Myocyte (in vitro differentiated cells): ENCODE data around the gene MALL. TPM values are rescaled to one million over a fixed set of nuclear protein-coding genes. Genes with fewer than 3 reads are reported as not detected.
A peak's percentile ranks its signal among the peaks of the same experiment; 100 is the strongest.
"Not testable (repeated sequence)": the region's sequence is repeated elsewhere in the genome, so short reads cannot be mapped to it uniquely, and the experiment has no call there.

Experiments
- DNase-seq: peaks from one replicate; pipeline ENCODE4 v3.0.0-alpha.2; 2012; ENCODE audit warnings: low read depth
- polyA plus RNA-seq: library from polyadenylated mRNA; unstranded; fragments of >200 nt; gene quantifications from one replicate; pipeline ENCODE4 v1.2.1, GENCODE V29; 2012; ENCODE audit warnings: missing spikeins
- total RNA-seq: library from RNA; depleted of rRNA; stranded (reverse); fragments of >200 nt; gene quantifications from 2 replicates; pipeline ENCODE4 v1.2.3, GENCODE V29; 2014

Gene MALL
- 0.16 TPM in 1 of 2 replicates, not detected in the other for total RNA-seq
- polyA plus RNA-seq: 0.15 TPM

DNA sequence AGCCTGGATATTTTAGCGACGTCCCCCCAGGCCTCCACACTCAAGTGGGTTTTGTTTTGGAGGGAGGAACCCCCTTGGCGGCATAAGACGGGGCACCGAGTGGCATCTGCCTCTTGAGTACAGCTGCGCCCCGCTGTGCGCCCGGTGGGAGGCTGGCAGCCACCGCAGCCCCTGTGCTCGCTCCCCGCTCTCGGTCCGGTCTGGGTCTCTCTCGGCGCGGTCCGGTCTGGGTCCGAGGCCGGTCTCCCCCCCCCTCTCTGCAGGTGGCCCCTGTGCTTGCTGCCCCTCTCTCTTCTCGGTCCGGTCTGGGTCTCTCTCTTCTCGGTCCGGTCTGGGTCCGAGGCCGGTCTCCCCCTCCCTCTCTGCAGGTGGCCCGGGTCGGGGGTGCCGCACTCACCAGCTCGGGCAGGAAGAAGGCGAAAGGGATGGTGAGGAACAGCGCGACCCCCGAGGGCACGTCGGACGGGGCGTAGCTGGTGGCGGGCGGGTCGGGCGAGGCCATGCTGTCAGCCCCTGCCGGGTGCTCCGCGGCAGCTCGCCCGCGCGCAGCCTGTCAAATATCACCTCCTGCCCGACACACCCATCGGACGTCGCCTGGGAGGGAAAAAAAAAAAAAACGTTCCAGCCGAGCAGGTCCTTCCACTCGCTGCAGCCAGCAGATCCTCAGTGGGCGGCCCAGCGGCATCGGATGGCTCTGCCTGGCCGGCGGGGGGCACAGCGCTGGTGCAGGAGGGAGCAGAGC is at the start of gene MALL:
TSS of gene MALL (minus strand) at position 532 of the 742 bp plus-strand sequence. CDS start at position 502, 30 bp downstream.
- DNase-seq: no peak

DNA sequence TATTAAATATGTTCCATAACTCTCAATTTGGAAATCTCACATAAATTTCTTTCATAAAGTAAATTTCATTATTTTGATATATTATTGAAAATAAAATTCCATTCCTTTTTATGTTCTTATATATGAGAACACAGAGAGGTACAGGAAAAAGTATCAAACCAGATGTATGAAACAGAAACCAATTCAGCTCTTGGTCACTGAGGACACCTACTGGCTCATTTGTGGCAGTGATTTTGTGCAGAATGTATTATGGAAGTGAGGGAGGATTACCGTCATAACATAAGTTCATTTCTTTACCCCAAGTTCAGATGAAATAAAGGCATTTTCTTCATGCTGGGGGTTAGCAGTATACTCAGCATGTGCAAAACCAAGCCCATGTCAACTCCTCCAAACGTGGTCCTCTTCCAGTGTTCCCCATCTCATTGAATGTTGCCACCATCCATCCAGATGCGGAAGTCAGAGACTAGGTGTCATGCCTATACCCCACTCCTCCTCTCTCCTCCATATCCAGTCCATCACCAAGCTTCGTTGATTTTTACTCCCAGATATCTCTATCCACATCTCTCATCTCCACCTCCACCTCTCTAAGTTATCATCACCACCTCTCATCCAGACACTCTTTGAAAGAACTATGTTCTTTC is 41.7 kb upstream of the MALL start:
- DNase-seq: peak; percentile 68

DNA sequence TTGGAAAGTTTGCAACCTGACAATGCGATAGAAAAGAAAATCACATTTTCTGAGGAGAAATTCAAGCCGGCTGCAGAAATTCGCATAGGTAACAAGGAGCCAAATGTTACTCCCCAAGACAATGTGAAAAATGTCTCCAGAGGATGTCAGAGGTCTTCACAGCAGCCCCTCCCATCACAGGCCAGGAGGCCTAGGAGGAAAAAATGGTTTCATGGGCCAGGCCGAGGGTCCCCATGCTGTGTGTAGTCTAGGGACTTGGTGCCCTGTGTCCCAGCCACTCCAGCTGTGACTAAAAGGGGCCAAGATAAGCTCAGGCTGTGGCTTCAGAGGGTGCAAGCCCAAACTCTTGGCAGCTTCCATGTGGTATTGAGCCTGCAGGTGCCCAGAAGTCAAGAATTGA is 39.2 kb upstream of the MALL start:
- not testable (repeated sequence) for DNase-seq

DNA sequence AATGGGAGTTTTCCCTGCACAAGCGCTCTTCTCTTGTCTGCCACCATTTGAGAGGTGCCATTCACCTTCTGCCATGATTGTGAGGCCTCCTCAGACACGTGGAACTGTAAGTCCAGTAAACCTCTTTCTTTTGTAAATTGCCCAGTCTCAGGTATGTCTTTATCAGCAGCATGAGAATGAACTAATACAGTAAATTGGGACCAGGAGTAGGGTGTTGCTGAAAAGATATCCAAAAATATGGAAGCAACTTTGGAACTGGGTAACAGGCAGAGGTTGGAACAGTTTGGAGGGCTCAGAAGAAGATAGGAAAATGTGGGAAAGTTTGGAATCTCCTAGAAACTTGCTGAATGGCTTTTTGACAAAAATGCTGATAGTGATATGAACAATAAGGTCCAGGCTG is 38.6 kb upstream of the MALL start:
- not testable (repeated sequence) for DNase-seq

DNA sequence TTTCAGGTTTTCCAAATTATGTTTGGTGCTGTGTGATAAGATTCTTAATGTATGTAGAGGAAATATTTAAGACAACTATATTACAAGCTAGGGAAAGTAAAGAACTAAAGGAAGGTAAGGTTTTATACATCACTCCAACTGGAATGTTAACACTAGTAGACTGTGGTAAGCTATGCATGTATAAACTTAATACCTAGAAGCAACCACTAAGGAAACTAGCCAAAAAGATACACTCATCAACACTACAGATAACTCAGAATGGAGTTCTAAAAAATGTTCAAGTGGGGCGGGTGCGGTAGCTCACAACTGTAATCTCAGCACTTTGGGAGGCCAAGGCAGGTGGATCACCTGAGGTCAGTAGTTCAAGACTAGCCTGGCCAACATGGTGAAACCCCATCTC is 37.8 kb upstream of the MALL start:
- no peak for DNase-seq

DNA sequence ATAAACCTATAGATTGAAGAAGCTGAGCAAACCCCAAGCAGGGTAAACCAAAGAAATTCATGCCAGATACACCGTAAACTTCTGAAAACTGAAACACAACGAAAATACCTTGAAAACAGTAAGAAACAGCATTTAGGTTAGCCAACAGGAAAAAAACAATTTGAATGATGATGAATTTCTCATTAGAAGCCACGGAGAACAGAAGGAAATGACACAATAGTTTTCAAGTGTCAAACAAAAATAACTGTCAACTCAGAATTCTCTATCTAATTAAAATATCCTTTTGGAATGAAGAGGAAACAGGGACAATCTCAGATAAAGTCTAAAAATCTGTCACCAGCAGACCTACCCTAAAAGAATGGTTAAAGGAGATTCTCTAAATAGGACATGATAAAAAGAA is 37.3 kb upstream of the MALL start:
- DNase-seq: no peak

DNA sequence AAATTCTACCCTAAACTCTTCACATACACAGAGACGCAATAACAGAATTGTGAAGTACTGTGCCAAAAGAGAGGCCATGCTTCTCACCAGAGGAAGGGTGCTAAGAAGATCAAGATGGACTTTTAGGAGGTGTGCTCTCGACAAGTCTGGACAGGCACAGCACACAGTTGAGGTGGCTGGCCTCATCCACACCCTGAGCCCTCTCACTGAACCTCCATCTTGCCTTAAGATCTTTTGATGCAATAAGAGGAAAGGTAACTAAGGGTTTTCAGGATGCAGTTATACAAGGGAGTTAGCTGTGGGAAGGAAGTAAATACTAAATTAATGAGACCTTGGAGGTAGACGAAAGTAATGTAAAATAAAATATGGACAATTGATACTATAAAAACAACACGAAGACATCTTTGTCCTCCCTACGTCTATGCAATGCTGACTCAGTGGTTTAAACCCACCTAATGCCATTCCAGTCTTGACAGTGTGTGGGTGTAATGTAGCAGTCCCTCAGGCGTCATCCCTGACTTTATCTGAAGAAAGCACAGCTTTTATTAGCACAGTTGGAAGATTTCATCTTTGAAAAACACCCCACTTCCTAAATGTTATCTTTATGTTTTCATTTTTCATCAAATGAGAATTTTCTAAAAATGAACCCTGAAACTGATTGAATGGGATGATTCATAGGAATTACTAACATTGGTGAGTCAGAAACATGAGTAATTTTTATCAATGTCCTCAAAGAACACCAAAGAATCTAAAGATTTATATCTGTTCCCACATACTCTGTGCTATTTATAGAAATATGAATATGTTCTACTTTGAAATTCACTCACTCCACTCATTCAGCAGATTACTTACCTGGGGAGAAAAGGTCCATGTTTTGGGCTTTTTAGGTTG is 34.0 kb upstream of the MALL start:
- peak; percentile 10 for DNase-seq

DNA sequence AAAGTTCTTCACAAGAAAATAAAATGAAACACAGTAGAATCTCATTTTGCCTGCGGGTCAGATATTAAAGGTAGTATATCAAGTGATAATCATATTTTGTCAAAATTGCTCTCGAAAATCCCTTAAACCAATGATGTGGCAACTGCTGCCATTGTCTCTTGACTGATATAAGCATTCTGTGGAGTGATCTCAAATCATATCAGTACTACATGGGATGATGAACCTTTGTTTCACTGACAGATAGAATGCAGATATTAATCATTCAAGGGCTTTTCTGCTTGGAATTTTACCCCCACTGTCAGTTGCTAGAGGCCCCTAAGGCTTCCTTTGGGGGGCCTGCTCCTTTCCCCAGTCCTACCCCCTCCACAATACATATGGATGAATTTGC is 31.3 kb upstream of the MALL start:
- DNase-seq: no peak

DNA sequence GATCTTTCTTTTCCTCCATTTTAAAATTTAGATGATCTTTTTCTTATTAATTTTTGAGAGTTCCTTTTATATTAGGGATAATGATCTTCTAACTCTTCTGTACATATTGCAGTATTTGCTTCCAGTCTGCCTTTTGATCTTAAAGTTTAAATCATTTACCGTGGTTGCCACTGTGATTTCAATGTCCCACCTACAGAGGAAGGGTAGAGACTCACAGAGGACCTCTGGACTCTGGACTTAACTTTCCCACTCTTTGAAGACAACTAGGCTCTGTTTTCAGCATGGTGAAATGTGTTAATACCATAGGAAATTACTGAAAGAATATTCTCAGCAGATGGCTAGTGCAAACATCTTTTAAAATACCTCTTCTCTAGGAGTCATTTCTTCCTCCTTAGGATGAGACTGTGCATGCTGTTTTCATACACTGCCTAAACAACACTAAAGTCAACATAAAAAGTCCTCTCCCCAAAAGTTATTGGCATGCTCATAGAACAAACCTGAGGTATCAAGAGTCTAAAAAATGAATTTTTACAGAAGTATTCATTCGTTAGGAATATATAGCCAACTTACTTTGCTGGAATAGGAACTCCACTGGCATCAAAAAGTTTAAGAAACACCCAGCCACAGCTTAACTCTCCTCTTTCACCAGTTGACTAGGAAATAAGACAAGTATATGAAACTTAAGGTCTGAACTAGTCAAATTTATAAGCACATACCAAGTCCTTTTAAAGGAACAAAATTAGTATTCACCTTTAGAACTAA is 30.7 kb upstream of the MALL start:
- DNase-seq: no peak

DNA sequence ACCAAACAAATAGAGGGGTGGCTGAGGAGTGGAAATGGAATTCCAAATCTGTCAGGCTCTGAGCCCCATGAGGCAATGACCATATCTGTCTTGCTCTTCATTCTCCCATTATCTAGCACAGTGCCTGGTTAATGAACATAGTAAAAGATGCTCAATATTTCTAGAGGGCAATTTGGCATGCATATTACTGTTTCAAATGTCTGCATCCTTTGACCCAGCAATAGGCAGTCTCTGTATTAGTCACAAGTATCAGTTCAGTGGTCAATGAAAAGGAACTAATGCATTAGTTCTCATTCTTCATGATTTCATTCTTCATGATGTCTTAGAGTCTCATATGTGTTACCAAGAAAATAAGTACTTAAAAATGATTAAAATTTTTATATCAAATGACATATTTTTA is 28.4 kb upstream of the MALL start:
- no peak for DNase-seq

DNA sequence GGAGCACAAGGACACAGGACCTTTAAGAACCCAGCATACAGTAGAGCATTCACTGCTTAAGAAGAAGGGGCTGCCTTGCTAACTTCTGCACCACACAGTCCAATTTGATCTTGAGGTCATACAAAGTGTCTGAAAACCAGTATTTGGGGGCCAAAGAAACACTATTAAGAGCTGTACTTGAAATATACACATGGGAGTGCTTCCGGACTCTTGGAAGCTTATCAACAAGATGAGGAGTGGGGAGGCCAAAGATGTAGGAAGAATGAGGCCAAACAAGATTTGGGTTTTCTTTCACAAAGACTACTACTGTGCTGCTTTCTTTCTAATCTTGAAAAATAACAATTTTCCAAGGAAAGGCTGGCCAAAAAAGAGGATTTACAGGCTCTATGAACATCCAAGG is 24.8 kb upstream of the MALL start:
- DNase-seq: no peak

DNA sequence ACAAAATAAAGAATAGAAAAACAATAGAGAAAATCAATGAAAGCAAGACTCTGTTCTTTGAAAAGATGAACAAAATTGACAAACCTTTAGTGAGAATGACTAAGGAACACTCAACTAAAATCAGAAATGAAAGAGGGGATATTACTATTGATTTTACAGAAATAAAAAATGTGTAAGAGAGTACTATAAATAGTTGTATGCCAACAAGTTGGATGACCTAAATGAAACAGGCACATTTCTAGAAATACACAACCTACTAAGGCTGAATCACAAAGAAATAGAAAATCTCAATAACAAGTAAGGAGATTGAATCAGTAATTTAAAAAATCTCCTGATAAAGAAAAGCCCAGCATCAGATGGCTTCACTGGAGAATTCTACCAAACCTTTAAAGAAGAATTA is 18.4 kb upstream of the MALL start:
- no peak for DNase-seq

DNA sequence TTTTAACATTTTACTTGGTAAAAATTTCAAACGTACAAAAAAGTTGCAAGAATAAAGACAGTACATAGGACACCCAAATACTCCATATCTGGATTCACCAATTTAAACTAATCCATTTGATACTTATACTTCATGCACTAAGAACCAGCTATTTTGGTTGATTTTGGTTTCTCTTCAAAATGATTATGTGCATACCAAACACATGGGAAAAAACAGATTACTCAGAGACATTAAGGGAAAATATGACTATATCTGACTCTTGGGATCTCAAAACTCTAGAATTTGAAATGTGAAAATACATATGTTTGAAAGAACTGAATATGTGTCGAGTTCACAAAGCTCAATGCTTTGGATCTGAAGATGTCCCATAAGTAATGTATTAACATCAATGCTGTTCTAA is 15.5 kb upstream of the MALL start:
- no peak for DNase-seq

DNA sequence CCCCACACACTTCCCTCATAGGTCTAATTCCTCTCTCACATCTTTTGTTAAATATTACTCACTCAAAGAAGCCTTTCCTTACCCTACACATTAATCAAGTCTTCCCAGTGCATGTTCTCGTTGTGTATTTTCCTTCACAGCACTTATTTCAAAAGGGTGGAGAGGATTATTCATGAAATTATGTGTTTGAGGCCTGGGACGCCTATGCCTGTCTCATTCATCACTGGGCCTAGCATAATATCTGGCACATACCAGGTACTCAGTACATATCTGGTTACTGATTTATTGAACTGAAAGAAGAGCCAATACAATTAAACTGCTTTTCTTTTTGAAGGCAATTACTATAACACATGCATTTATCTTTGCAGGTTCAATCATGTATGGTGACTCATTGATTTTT is 15.1 kb upstream of the MALL start:
- DNase-seq: no peak

DNA sequence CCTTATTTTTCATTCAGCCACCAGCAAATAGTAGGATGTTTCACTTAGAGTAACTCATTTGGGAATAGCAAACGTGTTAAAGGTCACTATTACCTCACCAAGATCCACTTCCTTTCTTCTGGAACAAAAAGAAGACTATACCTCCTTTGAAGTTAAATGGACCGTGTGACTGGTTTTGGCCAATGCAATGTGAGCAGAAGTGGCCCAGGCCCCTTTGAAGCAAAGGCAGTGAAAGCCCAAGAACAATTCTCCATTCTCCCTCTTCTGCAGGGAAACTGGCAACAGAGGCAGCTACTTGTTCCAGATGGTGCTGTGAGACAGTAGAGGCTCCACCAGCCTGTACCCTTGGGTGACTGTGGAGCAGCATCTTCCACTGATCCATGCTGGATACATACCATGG is 11.3 kb upstream of the MALL start:
- no peak for DNase-seq

DNA sequence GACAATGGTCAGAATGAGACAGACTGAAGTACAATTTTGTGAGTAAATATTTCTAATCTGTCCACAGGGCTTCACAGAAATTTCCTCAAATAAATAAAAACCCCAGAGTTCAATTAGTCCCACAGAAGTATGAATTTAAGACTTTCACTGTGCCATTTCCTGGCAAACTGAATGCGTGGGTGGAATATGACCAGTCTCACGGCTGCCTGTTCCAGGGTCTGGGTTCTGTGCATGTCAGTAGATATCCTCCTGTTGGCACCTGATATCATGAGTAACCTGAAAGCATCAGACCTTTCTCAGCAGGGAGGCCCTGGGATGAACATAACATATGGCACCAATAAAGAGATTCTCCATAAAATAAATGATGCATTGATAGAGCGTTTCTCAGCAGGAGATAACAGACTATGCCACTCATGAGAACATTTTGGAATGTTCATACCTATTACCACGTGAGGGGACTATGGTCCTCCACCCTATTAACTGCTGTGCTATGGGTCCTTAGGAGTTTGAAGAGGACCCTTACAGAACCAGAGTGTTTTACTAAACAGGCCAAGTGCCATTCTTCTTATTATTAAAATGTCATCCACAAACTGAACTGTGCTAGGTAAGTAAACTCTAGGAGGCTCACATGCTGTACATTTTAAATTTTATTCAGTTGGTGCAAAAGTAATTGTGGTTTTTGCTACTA is 10.6 kb upstream of the MALL start:
- no peak for DNase-seq

DNA sequence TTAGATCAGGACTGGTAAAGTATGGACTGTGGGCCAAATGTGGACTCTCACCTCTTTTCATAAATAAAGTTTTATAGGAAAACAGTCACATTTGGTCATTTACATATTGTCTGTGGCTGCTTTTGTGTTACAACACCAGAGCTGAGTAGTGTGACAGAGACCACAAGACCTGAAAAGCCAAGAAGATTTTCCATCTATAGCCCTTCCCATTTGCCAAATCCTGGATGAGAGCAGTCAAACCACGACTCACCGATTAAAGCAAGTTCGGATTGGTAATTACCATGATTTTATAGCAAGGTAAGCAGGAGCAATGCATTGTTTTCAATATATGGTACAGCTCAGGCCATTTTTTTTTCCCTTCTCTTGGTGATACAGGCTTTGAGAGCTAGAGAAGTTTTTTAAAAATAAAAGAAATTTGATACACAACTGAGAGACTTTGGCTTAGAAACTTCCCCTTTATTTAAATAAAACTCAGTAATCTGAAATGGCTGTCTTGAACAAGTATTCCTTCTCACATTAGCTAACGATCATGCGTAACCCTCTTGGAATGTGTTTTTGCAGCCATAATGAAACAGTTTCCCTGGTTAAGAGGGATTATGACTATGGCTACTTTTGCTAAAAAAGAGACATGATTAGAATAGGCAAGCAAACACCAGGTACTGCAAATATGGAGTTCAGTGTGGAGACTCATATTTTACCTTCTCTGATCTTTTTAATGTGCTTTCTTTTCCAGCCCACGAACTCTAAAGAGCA is 9.5 kb upstream of the MALL start:
- no peak for DNase-seq

DNA sequence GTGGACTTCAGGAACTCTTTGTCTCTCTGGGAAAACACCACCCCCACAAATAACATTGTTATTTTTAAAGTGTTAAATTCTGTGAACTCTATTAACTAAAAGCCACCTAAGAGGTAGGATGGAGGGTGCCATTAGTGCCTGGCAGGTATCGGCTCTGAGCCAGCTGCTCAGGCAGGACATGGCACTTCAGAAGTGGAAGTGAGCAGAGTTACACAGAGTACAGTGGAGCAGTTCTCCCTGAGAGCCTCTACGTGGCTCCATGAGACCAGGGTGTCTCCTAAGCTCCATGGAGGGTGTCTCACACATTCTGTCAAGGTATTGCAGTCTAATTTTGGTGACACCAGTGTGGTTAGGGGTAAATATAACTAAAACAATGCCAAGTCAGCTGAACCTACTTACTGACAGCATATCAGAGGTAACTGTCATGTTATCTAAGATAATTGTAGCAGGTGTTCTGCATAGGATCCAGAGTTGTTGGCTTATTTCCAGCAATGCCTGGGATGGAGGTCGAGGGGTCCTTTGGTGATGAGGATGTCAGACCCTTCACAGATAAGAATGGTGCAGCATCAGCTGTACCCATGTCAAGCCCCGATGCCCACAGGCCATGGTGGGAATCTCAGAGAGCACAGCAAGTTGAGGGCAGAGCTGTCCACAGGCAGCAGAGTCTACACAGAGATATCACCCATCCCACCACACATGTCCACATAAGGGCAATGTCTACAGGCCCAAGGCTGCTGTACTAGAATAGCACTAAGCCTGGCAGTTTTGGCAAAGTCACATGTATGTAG is 8.6 kb upstream of the MALL start:
- DNase-seq: no peak

DNA sequence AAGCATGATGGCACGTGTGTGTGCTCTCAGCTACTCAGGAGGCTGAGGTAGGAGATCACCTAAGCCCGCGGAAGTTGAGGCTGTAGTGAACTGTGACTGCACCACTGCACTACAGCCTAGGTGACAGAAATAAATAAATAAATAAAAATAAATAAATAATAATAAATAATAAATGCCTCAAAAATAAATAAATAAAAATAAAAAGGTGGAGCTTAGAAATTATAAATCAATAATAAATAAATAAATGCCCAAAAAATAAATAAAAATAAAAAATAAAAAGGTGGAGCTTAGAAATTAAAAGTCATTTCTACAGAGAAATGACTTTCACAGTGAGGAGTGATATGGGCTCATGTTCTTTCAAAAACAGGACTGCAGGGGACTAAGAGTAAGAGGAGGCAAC is 6.0 kb upstream of the MALL start:
- DNase-seq: no peak
